Upper lobe of left lung (tissue), 6 donors: ENCODE results near the gene AS3MT. TPM values are rescaled to one million over a fixed set of nuclear protein-coding genes. Genes with fewer than 3 reads are reported as not detected.

Source experiments
- ATAC-seq, 2 donors: fragments of 200-7000 bp; cut with Tn5 transposase; one replicate each; pipeline ENCODE4 v1.9.1; 2022; ENCODE audit warnings: mild to moderate bottlenecking in 2 of 2, moderate library complexity in 2 of 2; ENCODE audit not compliant: low FRiP score in 2 of 2
- DNase-seq, 2 donors: peaks; one replicate each; pipeline ENCODE4 v3.0.0-alpha.2; 2019 to 2020
- H3K27ac ChIP-seq, 4 donors: fragments of 200-600 bp; sonication (generic); one replicate each; pipeline ENCODE4 v1.5.1; 2016 to 2019
- H3K27me3 ChIP-seq, 4 donors: fragments of 200-600 bp; sonication (generic); one replicate each; pipeline ENCODE4 v1.5.1; 2017 to 2019
- H3K36me3 ChIP-seq, 4 donors: fragments of 200-600 bp; sonication (generic); one replicate each; pipeline ENCODE4 v1.5.1; 2016 to 2019
- H3K4me1 ChIP-seq, 4 donors: fragments of 200-600 bp; sonication (generic); one replicate each; pipeline ENCODE4 v1.5.1; 2018 to 2019
- H3K4me3 ChIP-seq, 4 donors: fragments of 200-600 bp; sonication (generic); one replicate each; pipeline ENCODE4 v1.5.1; 2017 to 2019; ENCODE audit warnings: mild to moderate bottlenecking in 2 of 4, moderate library complexity in 1 of 4
- H3K9me3 ChIP-seq, 4 donors: fragments of 200-600 bp; sonication (generic); one replicate each; pipeline ENCODE4 v1.5.1; 2018 to 2019
- EP300 ChIP-seq, 4 donors: sonication (generic); formaldehyde crosslinking; IDR thresholded peaks; one replicate each; pipeline ENCODE4 v1.5.1; 2017; ENCODE audit warnings: antibody characterized with exemption in 4 of 4, control low read depth in 2 of 4
- POLR2A ChIP-seq, 4 donors: fragments of 450-650 bp; IDR thresholded peaks; one replicate each; pipeline ENCODE4 v1.5.1; 2016 to 2017; ENCODE audit warnings: antibody characterized with exemption in 4 of 4, mild to moderate bottlenecking in 2 of 4
- POLR2AphosphoS5 ChIP-seq, 2 donors: sonication (generic); formaldehyde crosslinking; IDR thresholded peaks; one replicate each; pipeline ENCODE4 v1.5.1; 2017; ENCODE audit warnings: antibody characterized with exemption in 2 of 2
- WGBS, 2 donors: methylation state at CpG; one replicate each; pipeline ENCODE4 v1.1.5; 2017 to 2018; 5-methylcytosine and 5-hydroxymethylcytosine counted together
- total RNA-seq, 6 donors: library from RNA; depleted of rRNA in 4 of 6; stranded (reverse); fragments of >200 nt in 4 of 6; gene quantifications; one replicate each; pipeline versions ENCODE4 v1.1.0 to v1.2.1, GENCODE V29; 2016 to 2021
- TF ChIP-seq, protein P1 (sequence below), 6 experiments: fragments of 450-650 bp in 4 of 6; fragments of 200-600 bp in 2 of 6; sonication (generic) in 2 of 6; IDR thresholded peaks; one replicate each; pipeline ENCODE4 v1.5.1; 2016 to 2019; ENCODE audit warnings: antibody characterized with exemption in 6 of 6
- donor health status: DM: no; HTN: no; CAD: no; lungs with moderate emphysema.
- donor health status: DM: no; HTN: yes; CAD: no; lungs with severe emphysema.

AS3MT gene
- total RNA-seq, 6 donors from 2014 or later: 1.7 to 4.9 (median 2.3) TPM

DNA sequence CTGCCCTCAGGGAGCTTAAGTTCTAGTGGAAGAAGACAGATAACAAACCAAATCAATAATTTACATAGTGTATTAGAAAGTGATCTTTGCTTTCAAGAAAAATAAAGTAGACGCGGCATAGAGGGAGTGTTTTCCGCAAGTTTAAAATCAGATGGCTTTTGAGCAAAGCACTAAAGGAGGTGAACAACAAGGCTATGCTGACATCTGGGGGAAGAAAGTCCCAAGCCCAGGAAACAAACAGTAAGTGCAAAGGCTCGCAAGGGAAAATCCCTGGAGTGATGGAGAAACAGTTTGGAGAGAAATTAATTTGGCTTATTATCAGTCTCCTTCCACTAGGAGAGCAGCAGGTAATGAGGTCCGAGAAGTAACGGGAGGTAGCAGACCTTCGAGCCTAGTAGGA lies 46.9 kb downstream of the AS3MT start:
- peaks cover 25 to 36% (median 34%) of the 10 kb centered on the region in 4 donors for H3K4me1 ChIP-seq
- WGBS, 2 donors: 84 to 89% methylated on average over 7 of the region's 7 CpGs
- H3K9me3 ChIP-seq: no peaks in the 10 kb centered on the region
- no peak for ATAC-seq
- no peak for DNase-seq
- H3K36me3 ChIP-seq: no peaks in the 10 kb centered on the region
- TF ChIP-seq POLR2A (IDR thresholded peaks at IDR 0.05) (no peak), EP300 (IDR thresholded peaks at IDR 0.05) (no peak), POLR2AphosphoS5 (IDR thresholded peaks at IDR 0.05) (no peak)
- TF ChIP-seq, protein P1, sequence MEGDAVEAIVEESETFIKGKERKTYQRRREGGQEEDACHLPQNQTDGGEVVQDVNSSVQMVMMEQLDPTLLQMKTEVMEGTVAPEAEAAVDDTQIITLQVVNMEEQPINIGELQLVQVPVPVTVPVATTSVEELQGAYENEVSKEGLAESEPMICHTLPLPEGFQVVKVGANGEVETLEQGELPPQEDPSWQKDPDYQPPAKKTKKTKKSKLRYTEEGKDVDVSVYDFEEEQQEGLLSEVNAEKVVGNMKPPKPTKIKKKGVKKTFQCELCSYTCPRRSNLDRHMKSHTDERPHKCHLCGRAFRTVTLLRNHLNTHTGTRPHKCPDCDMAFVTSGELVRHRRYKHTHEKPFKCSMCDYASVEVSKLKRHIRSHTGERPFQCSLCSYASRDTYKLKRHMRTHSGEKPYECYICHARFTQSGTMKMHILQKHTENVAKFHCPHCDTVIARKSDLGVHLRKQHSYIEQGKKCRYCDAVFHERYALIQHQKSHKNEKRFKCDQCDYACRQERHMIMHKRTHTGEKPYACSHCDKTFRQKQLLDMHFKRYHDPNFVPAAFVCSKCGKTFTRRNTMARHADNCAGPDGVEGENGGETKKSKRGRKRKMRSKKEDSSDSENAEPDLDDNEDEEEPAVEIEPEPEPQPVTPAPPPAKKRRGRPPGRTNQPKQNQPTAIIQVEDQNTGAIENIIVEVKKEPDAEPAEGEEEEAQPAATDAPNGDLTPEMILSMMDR (IDR thresholded peaks at IDR 0.05): no peak
- H3K4me3 ChIP-seq: peak overlapping the region in 1 of 4 donors; percentile 99
- no peaks in the 10 kb centered on the region for H3K27me3 ChIP-seq
- H3K27ac ChIP-seq: no peak overlapping the region

DNA sequence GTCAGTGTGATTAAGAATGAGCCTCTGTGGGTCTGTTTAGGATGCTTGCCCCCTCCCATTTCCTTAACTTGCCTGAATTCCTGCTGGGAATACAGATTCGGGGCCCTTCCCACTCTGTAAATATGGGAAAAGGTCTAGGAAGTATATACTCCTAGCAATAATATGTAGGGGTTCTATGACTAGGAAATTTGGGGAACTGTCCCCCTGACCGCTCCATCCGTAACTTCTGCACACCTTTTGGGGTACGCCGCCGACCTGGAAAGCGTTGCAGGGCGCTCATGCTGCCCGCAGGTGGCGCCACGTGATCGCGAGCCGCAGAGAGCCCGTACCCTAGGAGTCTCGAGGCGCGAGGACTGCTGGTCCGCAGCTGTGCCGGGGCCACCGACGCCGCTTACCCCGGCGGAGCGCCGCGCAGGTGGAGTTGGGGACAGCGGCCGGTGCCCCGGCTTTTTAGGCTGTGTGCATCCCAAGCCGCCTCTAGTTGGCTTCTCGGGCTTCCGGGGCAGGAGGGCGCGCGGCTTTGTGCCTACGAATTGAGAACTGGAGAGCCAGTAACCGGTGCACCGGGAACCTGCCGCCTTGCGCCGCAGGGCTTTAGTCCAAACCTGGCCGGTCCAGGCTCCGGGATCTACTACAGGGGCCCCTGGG lies 48.2 kb downstream of the AS3MT start:
- ATAC-seq (peak; percentile 89), DNase-seq (peak; percentile 91 to 95)
- H3K4me3 ChIP-seq: peak overlapping the region; percentile 73 to 99 (median 88)
- H3K27me3 ChIP-seq: no peaks in the 10 kb centered on the region
- TF ChIP-seq POLR2AphosphoS5 (IDR thresholded peaks at IDR 0.05) (no peak), EP300 (IDR thresholded peaks at IDR 0.05) (no peak), POLR2A (IDR thresholded peaks at IDR 0.05) (peak in 1 of 4 donors; percentile 40)
- TF ChIP-seq, protein P1 (IDR thresholded peaks at IDR 0.05): peak; percentile 95 to 98 (median 98)
- H3K9me3 ChIP-seq: no peaks in the 10 kb centered on the region
- no peaks in the 10 kb centered on the region for H3K36me3 ChIP-seq
- H3K4me1 ChIP-seq: peaks cover 26 to 42% (median 37%) of the 10 kb centered on the region in 4 donors
- peak overlapping the region; percentile 57 to 92 (median 80) for H3K27ac ChIP-seq
- 0% methylated on average over 2 to 39 of the region's 45 CpGs for WGBS, 2 donors

DNA sequence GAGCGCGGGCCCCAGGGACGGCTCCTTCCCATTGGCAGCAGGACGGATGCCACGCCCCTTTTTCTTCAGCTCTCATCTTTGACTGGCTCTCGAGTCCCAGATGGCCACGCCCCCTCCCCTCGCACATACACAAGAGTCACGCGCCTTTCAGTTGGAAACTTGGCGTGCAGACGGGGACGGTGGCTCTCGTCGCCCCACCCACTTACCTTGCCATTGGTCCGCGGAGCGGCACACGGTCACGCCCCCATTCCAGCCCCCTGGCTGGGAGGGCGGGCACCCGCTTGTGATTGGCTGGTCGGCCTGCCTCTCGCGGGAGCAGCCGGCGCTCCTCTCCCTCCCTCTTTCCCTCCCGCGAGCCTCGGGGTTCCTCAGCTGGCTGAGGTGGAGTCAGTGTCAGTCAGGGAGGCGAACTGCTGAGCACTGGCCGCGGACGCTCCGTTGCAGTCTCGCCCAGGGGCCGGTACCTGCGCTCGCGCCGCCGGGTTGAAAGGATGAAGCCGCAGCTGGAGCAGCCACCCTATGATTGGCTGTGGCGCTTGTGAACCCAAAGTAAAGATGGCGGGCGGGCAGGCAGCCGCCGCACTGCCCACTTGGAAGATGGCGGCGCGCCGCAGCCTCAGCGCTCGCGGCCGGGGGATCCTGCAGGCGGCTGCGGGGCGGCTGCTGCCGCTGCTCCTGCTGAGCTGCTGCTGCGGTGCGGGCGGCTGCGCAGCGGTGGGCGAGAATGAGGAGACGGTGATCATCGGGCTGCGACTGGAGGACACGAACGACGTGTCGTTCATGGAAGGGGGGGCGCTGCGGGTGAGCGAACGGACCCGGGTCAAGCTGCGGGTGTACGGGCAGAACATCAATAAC lies 48.9 kb downstream of the AS3MT start, which contains the start of gene CNNM2:
Gene CNNM2 (plus strand): TSS at position 333 of the 855 bp plus-strand sequence. CDS start 187 bp downstream, at position 520.
- peak; percentile 98 to 99 for ATAC-seq
- peaks cover 26 to 42% (median 39%) of the 10 kb centered on the region in 4 donors for H3K4me1 ChIP-seq
- TF ChIP-seq POLR2A (IDR thresholded peaks at IDR 0.05) (peak in 3 of 4 donors; percentile 34 to 68 (median 42)), POLR2AphosphoS5 (IDR thresholded peaks at IDR 0.05) (peak; percentile 31 to 65), EP300 (IDR thresholded peaks at IDR 0.05) (no peak)
- TF ChIP-seq, protein P1 (IDR thresholded peaks at IDR 0.05): peak in 2 of 6 experiments; percentile 8
- H3K4me3 ChIP-seq: peak within 1 kb of the TSS; percentile 80 to 99 (median 97)
- peak; percentile 99 to 100 for DNase-seq
- no peaks in the 10 kb centered on the region for H3K36me3 ChIP-seq
- no peaks in the 10 kb centered on the region for H3K27me3 ChIP-seq
- WGBS, 2 donors: 0 to 1% methylated on average over 5 to 63 of the region's 80 CpGs
- no peaks in the 10 kb centered on the region for H3K9me3 ChIP-seq
- peak within 1 kb of the TSS; percentile 67 to 92 (median 88) for H3K27ac ChIP-seq

DNA sequence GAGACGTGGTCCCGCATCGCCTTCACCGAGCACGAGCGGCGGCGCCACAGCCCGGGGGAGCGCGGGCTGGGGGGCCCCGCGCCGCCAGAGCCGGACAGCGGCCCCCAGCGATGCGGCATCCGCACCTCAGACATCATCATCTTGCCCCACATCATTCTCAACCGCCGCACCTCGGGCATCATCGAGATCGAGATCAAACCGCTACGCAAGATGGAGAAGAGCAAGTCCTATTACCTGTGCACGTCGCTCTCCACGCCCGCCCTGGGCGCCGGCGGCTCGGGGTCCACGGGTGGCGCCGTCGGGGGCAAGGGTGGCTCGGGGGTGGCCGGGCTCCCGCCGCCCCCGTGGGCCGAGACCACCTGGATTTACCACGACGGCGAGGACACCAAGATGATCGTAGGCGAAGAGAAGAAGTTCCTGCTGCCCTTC lies 49.6 kb downstream of the AS3MT start:
- no peak for TF ChIP-seq POLR2AphosphoS5 (IDR thresholded peaks at IDR 0.05)
- TF ChIP-seq POLR2A (IDR thresholded peaks at IDR 0.05): no peak
- TF ChIP-seq EP300 (IDR thresholded peaks at IDR 0.05): no peak
- TF ChIP-seq, protein P1 (IDR thresholded peaks at IDR 0.05): no peak
- no peaks in the 10 kb centered on the region for H3K36me3 ChIP-seq
- H3K27ac ChIP-seq: peak overlapping the region; percentile 67 to 92 (median 84)
- WGBS, 2 donors: 1% methylated on average over 39 of the region's 49 CpGs; no CpG with 5 or more reads in 1 of the 2 donors
- H3K4me1 ChIP-seq: peaks cover 26 to 46% (median 40%) of the 10 kb centered on the region in 4 donors
- H3K27me3 ChIP-seq: no peaks in the 10 kb centered on the region
- peak in 1 of 2 donors; percentile 86 for DNase-seq
- no peak for ATAC-seq
- H3K9me3 ChIP-seq: no peaks in the 10 kb centered on the region
- peak overlapping the region; percentile 80 to 99 (median 97) for H3K4me3 ChIP-seq
